Measurements from ENCODE around the gene TPRG1L. TPM values are rescaled to one million over a fixed set of nuclear protein-coding genes. Genes with fewer than 3 reads are reported as not detected.

Gene TPRG1L
- total RNA-seq, 1 donor from 2014 or later, result 33.7 TPM

DNA sequence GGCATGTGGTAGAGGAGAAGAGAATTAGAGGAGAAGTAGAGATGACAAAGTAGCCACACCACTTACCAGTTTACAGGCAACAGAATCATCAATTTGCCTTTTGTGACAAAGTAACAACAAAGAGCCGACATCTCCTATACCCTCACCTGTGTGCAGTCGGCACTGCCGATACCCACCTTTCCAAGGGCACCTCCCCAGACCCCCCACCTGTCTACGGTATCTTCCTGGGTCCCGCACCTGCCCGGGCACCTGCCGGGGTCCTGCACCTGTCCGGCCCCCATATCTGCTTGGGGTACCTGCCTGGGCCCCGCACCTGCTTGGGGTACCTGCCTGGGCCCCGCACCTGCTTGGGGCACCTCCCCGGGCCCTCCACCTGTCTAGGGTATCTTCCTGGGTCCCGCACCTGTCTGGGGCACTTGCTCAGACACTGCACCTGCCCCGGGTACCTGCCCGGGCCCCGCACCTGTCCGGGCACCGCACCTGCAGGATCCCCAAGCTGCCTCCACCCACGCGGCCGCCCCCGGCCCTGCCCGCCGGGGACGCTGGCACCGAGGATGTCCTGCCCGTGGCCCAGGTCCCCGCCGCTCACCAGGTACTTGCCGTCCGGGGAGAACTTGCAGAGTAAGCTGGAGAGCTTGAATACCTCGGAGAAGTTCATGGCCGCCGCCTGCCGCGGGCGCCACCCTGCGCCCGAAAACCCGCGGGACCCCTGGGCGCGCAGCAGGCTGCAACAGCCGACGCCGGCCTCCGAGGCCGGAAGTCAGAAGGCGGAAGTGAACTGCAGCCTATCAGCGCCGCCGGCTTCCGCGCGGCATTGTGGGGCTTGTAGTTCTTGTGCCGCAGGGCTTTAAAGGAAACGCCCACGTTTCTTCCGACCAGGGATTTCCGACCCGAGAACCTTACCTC is 24.8 kb downstream of the TPRG1L start, which contains the start of gene WRAP73:
Gene WRAP73, minus strand, starts transcription at position 762 of the 906 bp plus-strand sequence. Its CDS starts 104 bp downstream, at position 658.
- Mint-ChIP-seq H3K4me3 (ENCODE audit: unreplicated experiment) (peak within 1 kb of the TSS; percentile 90), H3K9me3 (ENCODE audit: unreplicated experiment) (no peaks in the 10 kb centered on the region), H3K4me1 (ENCODE audit: low read depth, unreplicated experiment) (no peaks in the 10 kb centered on the region), H3K36me3 (ENCODE audit: low read depth, unreplicated experiment) (peaks cover 3% of the 10 kb centered on the region), H3K27ac (ENCODE audit: unreplicated experiment) (peak within 1 kb of the TSS; percentile 84), H3K27me3 (ENCODE audit: low read depth, unreplicated experiment) (peaks cover 25% of the 10 kb centered on the region)
- H3K79me2 ChIP-seq (ENCODE audit: insufficient read depth, low read length), result peaks cover 7% of the 10 kb centered on the region
- peak within 1 kb of the TSS; percentile 79 for H2AFZ ChIP-seq (ENCODE audit: low read depth, low read length)
- no peaks in the 10 kb centered on the region for H4K20me1 ChIP-seq (ENCODE audit: insufficient read depth, low read length)
- H3K27me3 ChIP-seq (ENCODE audit: insufficient read depth, low read length), result peaks cover 30% of the 10 kb centered on the region
- peaks cover 10% of the 10 kb centered on the region for H3K36me3 ChIP-seq (ENCODE audit: insufficient read depth, low read length)
- H3K4me1 ChIP-seq (ENCODE audit: insufficient read depth, low read length), result peaks cover 6% of the 10 kb centered on the region
- FAIRE-seq (no peak), DNase-seq (ENCODE audit: low read depth) (peak; percentile 82)
- H3K9me3 ChIP-seq (ENCODE audit: insufficient read depth, low read depth, low read length), result no peaks in the 10 kb centered on the region
- H3K4me3 ChIP-seq (ENCODE audit: insufficient read depth, low read depth, low read length), result peak within 1 kb of the TSS; percentile 75
- peak within 1 kb of the TSS; percentile 83 for H3K9ac ChIP-seq (ENCODE audit: low read length)
- peak within 1 kb of the TSS; percentile 91 for H3K4me2 ChIP-seq (ENCODE audit: low read length)
- TF ChIP-seq, protein P1, sequence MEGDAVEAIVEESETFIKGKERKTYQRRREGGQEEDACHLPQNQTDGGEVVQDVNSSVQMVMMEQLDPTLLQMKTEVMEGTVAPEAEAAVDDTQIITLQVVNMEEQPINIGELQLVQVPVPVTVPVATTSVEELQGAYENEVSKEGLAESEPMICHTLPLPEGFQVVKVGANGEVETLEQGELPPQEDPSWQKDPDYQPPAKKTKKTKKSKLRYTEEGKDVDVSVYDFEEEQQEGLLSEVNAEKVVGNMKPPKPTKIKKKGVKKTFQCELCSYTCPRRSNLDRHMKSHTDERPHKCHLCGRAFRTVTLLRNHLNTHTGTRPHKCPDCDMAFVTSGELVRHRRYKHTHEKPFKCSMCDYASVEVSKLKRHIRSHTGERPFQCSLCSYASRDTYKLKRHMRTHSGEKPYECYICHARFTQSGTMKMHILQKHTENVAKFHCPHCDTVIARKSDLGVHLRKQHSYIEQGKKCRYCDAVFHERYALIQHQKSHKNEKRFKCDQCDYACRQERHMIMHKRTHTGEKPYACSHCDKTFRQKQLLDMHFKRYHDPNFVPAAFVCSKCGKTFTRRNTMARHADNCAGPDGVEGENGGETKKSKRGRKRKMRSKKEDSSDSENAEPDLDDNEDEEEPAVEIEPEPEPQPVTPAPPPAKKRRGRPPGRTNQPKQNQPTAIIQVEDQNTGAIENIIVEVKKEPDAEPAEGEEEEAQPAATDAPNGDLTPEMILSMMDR (IDR thresholded peaks at IDR 0.05; ENCODE audit: insufficient read depth, low read depth, low read length), result peak; percentile 5
- no peak for TF ChIP-seq EZH2 (IDR thresholded peaks at IDR 0.05; ENCODE audit: insufficient read depth, low read length)
- no peak within 1 kb of the TSS for H3K27ac ChIP-seq (ENCODE audit: low read depth, low read length)

- H3K27me3 Mint-ChIP-seq (ENCODE audit: low read depth, unreplicated experiment), result peaks cover 33% of the 10 kb centered on the region
- TF ChIP-seq EZH2 (IDR thresholded peaks at IDR 0.05; ENCODE audit: insufficient read depth, low read length), result no peak
- TF ChIP-seq, protein P1 (IDR thresholded peaks at IDR 0.05; ENCODE audit: insufficient read depth, low read depth, low read length), result no peak
- Histone ChIP-seq H3K9me3 (ENCODE audit: insufficient read depth, low read depth, low read length) (no peaks in the 10 kb centered on the region), H2AFZ (ENCODE audit: low read depth, low read length) (no peak overlapping the region), H4K20me1 (ENCODE audit: insufficient read depth, low read length) (no peaks in the 10 kb centered on the region), H3K4me1 (ENCODE audit: insufficient read depth, low read length) (peaks cover 6% of the 10 kb centered on the region), H3K27me3 (ENCODE audit: insufficient read depth, low read length) (peaks cover 38% of the 10 kb centered on the region), H3K79me2 (ENCODE audit: insufficient read depth, low read length) (peaks cover 7% of the 10 kb centered on the region), H3K27ac (ENCODE audit: low read depth, low read length) (no peak overlapping the region), H3K4me2 (ENCODE audit: low read length) (peak overlapping the region; percentile 91), H3K4me3 (ENCODE audit: insufficient read depth, low read depth, low read length) (peak overlapping the region; percentile 75), H3K36me3 (ENCODE audit: insufficient read depth, low read length) (peaks cover 9% of the 10 kb centered on the region), H3K9ac (ENCODE audit: low read length) (no peak overlapping the region)
- H3K27ac Mint-ChIP-seq (ENCODE audit: unreplicated experiment), result no peak overlapping the region
- no peaks in the 10 kb centered on the region for H3K4me1 Mint-ChIP-seq (ENCODE audit: low read depth, unreplicated experiment)
- FAIRE-seq (no peak), DNase-seq (ENCODE audit: low read depth) (no peak)
- H3K9me3 Mint-ChIP-seq (ENCODE audit: unreplicated experiment), result no peaks in the 10 kb centered on the region
- peaks cover 3% of the 10 kb centered on the region for H3K36me3 Mint-ChIP-seq (ENCODE audit: low read depth, unreplicated experiment)
- H3K4me3 Mint-ChIP-seq (ENCODE audit: unreplicated experiment), result peak overlapping the region; percentile 90
Observed at GRCh38 chr1:3650248-3651025, 25.6 kb downstream of the TPRG1L start.
